Measurements from ENCODE around the gene TMA7.

DNA sequence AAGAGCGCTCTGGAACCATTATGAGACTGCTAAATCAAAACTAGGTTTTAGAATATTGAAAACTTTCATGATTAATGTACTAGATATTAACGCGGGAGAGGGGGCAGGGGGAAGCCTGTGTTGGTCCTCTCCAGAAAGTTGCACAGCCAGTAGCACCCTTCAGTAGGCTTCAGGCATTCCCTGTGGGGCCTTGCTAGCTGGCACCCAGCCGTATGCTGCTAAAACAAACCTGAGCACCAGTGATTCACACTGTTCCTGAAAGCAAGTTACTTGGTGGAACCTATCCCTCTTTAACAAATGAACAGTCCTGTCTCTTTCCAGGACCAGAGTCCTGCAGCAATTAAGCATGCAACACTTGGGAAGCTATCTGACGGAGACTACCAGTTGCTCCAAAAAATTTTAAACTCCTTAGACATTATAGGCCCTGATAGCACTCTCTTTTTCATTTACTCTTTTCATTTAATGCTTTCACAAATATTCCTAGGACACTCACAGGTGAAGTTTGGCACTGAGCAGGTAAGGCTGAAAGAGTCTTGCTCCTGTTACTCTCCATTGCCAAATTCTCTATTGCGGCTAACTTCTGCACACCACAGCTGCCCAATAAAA is 5.3 kb downstream of the TMA7 start:
- no peak for TF ChIP-seq EZH2phosphoT487 (IDR thresholded peaks at IDR 0.05; ENCODE audit: low read length)
- TF ChIP-seq, protein P1, sequence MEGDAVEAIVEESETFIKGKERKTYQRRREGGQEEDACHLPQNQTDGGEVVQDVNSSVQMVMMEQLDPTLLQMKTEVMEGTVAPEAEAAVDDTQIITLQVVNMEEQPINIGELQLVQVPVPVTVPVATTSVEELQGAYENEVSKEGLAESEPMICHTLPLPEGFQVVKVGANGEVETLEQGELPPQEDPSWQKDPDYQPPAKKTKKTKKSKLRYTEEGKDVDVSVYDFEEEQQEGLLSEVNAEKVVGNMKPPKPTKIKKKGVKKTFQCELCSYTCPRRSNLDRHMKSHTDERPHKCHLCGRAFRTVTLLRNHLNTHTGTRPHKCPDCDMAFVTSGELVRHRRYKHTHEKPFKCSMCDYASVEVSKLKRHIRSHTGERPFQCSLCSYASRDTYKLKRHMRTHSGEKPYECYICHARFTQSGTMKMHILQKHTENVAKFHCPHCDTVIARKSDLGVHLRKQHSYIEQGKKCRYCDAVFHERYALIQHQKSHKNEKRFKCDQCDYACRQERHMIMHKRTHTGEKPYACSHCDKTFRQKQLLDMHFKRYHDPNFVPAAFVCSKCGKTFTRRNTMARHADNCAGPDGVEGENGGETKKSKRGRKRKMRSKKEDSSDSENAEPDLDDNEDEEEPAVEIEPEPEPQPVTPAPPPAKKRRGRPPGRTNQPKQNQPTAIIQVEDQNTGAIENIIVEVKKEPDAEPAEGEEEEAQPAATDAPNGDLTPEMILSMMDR (IDR thresholded peaks at IDR 0.05; ENCODE audit: low read length), result no peak
- TF ChIP-seq EZH2 (optimal IDR thresholded peaks at IDR 0.05; ENCODE audit: low read depth, low read length), result no peak
